Measurements from ENCODE around the gene HRH2. TPM values are rescaled to one million over a fixed set of nuclear protein-coding genes. Genes with fewer than 3 reads are reported as not detected.

The HRH2 gene
- total RNA-seq, 6 experiments from 2014 or later, result not detected

DNA sequence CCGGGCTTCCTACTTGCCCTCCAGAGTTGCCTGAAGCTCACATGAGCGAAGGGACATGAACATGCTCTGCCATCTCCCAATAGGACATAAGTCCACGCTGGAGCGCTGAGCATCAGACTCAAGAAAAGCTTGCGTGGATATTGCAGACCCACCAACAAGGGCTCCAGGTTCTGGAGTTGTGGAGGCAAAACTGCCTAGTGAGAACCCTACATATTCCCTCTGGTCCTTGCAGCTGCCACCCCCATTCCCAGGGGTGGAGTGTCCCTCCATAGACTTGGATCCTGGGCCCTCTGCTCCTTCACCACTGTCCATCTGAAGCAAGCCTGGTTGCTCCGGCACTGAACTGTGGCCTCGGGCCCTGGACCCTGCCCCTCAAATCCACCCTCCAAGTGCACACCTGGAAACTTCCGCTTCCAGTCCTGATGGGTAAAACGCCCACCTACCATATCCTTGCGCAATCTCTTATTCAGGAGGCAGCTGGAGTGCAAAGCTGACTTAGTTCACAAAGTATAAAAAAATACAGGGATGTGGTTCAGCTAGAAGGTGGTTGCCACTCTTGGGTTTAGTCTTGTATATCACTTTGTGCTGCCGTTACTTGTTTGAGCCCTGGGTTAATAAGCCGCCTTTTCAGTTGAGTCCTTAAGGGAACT is 28.0 kb downstream of the HRH2 start:
- DNase-seq, result no peak
- H3K4me3 Mint-ChIP-seq, result no peak overlapping the region
- peaks cover 9% of the 10 kb centered on the region for H3K27me3 Mint-ChIP-seq (ENCODE audit: insufficient read depth)
- H3K9me3 Mint-ChIP-seq, result peaks cover 47% of the 10 kb centered on the region
- no peaks in the 10 kb centered on the region for H3K36me3 Mint-ChIP-seq (ENCODE audit: low read depth)
- no peak overlapping the region for H3K27ac Mint-ChIP-seq
- H3K4me1 Mint-ChIP-seq (ENCODE audit: low read depth), result no peaks in the 10 kb centered on the region
- TF ChIP-seq, protein P1, sequence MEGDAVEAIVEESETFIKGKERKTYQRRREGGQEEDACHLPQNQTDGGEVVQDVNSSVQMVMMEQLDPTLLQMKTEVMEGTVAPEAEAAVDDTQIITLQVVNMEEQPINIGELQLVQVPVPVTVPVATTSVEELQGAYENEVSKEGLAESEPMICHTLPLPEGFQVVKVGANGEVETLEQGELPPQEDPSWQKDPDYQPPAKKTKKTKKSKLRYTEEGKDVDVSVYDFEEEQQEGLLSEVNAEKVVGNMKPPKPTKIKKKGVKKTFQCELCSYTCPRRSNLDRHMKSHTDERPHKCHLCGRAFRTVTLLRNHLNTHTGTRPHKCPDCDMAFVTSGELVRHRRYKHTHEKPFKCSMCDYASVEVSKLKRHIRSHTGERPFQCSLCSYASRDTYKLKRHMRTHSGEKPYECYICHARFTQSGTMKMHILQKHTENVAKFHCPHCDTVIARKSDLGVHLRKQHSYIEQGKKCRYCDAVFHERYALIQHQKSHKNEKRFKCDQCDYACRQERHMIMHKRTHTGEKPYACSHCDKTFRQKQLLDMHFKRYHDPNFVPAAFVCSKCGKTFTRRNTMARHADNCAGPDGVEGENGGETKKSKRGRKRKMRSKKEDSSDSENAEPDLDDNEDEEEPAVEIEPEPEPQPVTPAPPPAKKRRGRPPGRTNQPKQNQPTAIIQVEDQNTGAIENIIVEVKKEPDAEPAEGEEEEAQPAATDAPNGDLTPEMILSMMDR (IDR thresholded peaks at IDR 0.05), result no peak

DNA sequence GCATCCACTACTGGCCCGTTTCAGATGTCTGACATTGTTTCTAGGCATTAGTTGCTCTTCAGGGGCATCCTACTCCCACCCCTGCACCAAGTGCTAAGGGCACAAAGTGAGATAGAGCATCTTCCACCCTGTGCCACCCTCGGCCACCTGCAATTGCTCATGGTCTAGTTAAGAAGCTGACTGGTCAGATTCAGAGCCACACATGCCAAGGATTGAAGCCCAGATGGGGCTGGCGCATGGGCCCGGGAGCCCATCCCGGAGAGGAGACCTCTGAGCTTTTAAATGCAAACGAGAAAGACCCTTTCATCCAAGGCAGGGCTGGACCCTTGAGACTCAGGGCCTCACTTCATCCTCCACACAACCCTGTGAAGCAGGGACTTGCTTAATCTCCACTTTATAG is 28.5 kb downstream of the HRH2 start:
- no peaks in the 10 kb centered on the region for H3K4me1 Mint-ChIP-seq (ENCODE audit: low read depth)
- DNase-seq, result no peak
- peaks cover 46% of the 10 kb centered on the region for H3K9me3 Mint-ChIP-seq
- H3K27ac Mint-ChIP-seq, result no peak overlapping the region
- TF ChIP-seq, protein P1 (IDR thresholded peaks at IDR 0.05), result no peak
- H3K4me3 Mint-ChIP-seq, result no peak overlapping the region
- peaks cover 9% of the 10 kb centered on the region for H3K27me3 Mint-ChIP-seq (ENCODE audit: insufficient read depth)
- no peaks in the 10 kb centered on the region for H3K36me3 Mint-ChIP-seq (ENCODE audit: low read depth)

DNA sequence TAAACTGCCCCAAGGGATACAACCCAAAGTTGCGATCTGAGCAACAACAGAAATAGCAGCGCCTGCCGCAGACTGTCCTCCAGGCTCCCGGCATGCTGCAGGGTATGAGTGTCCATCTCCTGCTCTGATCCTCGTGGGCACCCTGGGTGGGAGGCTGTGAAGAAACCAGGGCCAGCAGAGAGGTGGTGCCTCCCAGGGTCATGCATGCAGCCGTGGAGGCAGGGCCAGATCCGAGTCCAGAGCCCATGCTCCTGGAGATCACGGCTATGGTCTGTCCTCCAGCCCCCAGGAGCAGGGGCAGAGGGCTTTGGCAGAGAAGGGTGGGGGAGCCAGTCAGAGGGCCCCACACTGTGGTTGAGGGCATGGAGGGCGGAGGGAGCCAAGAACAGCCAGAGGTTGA is 29.0 kb downstream of the HRH2 start:
- no peaks in the 10 kb centered on the region for H3K36me3 Mint-ChIP-seq (ENCODE audit: low read depth)
- TF ChIP-seq, protein P1 (IDR thresholded peaks at IDR 0.05), result no peak
- H3K9me3 Mint-ChIP-seq, result peaks cover 41% of the 10 kb centered on the region

DNA sequence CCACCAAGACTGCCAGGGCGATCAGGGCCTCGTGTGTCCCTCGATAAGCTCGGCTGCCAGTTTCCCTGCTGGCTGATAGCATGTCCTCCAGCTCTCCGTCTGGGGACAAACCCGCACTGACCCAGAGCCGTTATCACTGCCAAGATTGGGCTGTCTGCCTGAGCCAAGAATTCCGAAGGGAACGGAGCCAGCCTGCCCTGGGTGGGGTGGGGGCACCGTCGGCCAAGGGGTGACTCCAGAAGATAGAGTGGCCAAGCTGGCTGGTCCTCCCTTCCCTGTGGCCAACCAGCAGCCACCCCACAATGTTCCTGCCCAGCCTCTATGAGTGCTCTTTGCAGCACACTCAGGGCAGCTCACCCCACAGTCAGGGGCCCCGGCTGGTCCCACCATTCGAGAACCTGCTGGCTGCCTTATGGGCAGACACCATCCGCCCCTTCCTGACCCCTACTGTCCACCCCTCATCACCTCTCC is 29.4 kb downstream of the HRH2 start:
- Mint-ChIP-seq H3K27me3 (ENCODE audit: insufficient read depth) (peaks cover 9% of the 10 kb centered on the region), H3K27ac (no peak overlapping the region)

More for the DNA sequence above, 29.0 kb downstream of the HRH2 start:
- H3K27me3 Mint-ChIP-seq (ENCODE audit: insufficient read depth), result peaks cover 9% of the 10 kb centered on the region
- DNase-seq, result no peak
- H3K4me3 Mint-ChIP-seq, result no peak overlapping the region
- no peak overlapping the region for H3K27ac Mint-ChIP-seq
- H3K4me1 Mint-ChIP-seq (ENCODE audit: low read depth), result no peaks in the 10 kb centered on the region

DNA sequence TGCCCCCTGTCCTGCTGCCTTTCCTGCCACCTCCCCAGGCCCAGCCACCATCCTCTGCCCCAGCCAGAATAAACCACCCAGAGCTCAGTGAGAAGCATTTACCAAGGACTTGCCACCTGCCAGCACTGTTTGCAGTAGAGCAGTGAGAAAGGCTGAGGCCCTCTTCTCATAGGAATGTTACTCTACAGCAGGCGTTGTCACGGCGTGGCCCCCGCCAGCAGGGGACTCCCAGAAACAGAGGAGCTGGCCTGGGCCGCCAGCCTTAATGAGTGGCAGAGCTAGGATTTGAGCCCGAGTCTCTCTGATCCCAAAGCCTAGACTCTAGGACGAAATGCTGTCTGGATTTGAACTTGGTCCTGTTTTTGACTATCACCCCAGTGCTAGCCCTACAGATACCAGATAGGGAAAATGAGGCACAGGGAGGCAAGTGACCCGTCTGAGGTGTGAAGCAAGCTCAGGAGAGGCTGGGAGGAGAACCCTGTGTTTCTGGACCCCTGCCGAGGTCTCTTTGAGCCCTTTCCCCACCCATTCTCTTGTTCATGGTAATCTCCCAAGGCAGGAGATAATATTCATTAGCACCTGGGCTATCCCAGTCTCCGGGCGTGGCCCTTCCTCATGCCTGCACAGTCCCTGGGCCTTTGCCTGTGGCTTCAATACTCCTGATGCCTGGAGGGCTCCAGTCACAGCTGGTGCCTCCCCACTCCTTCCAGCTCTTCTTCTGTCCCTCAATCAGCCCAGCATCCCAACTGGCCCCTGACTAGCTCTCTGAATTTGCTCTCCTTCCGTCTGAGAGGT is 30.7 kb downstream of the HRH2 start:
- H3K9me3 Mint-ChIP-seq, result peaks cover 29% of the 10 kb centered on the region
- H3K36me3 Mint-ChIP-seq (ENCODE audit: low read depth), result no peaks in the 10 kb centered on the region
- peaks cover 12% of the 10 kb centered on the region for H3K27me3 Mint-ChIP-seq (ENCODE audit: insufficient read depth)
- no peaks in the 10 kb centered on the region for H3K4me1 Mint-ChIP-seq (ENCODE audit: low read depth)
- DNase-seq, result no peak
- H3K27ac Mint-ChIP-seq, result no peak overlapping the region
- TF ChIP-seq, protein P1 (IDR thresholded peaks at IDR 0.05), result no peak
- no peak overlapping the region for H3K4me3 Mint-ChIP-seq

More for the DNA sequence above, 29.4 kb downstream of the HRH2 start:
- Mint-ChIP-seq H3K36me3 (ENCODE audit: low read depth) (no peaks in the 10 kb centered on the region), H3K4me1 (ENCODE audit: low read depth) (no peaks in the 10 kb centered on the region), H3K9me3 (peaks cover 38% of the 10 kb centered on the region), H3K4me3 (no peak overlapping the region)
- TF ChIP-seq, protein P1 (IDR thresholded peaks at IDR 0.05), result no peak
- DNase-seq, result no peak
